Fibroblast of lung (primary cell): Measurements from ENCODE around the gene EREG. TPM values are rescaled to one million over a fixed set of nuclear protein-coding genes. Genes with fewer than 3 reads are reported as not detected.

Experiments used
- DNase-seq, 2 donors: peaks; one replicate each; pipeline versions ENCODE4 v3.0.0 to v3.0.0-alpha.2; 2010; ENCODE audit warnings: low read depth in 2 of 2
- H2AFZ ChIP-seq: 2 replicates; pipeline ENCODE4 v1.5.1; 2012; ENCODE audit warnings: low read length, control low read depth, inconsistent platforms
- H3K27ac ChIP-seq: 2 replicates; pipeline ENCODE4 v1.5.1; 2011; ENCODE audit warnings: low read length, control low read depth; ENCODE audit not compliant: insufficient read depth
- H3K27me3 ChIP-seq: 2 replicates; pipeline ENCODE4 v1.5.1; 2011; ENCODE audit warnings: mild to moderate bottlenecking, low read length; ENCODE audit not compliant: control insufficient read depth, insufficient read depth
- H3K36me3 ChIP-seq: 2 replicates; pipeline ENCODE4 v1.5.1; 2011; ENCODE audit warnings: low read length; ENCODE audit not compliant: control insufficient read depth, insufficient read depth
- H3K4me1 ChIP-seq: 2 replicates; pipeline ENCODE4 v1.5.1; 2011; ENCODE audit warnings: low read length; ENCODE audit not compliant: control insufficient read depth, insufficient read depth; ENCODE audit errors: extremely low read depth
- H3K4me2 ChIP-seq: 2 replicates; pipeline ENCODE4 v1.5.1; 2011; ENCODE audit warnings: low read length, control low read depth; ENCODE audit not compliant: insufficient read depth; ENCODE audit errors: extremely low read depth
- H3K4me3 ChIP-seq, 4 experiments: fragments of 200-600 bp in 1 of 4; sonication (generic) in 1 of 4; replicated peaks in 1 of 4; 2 replicates each; pipeline ENCODE4 v1.5.1; 2011 to 2016; ENCODE audit warnings: low read length in 4 of 4, low read depth in 3 of 4, mild to moderate bottlenecking in 3 of 4, control low read depth in 2 of 4, inconsistent platforms in 1 of 4, mixed read lengths in 1 of 4; ENCODE audit not compliant: insufficient read depth in 1 of 4; ENCODE audit errors: control extremely low read depth in 1 of 4
- H3K79me2 ChIP-seq: 2 replicates; pipeline ENCODE4 v1.5.1; 2012; ENCODE audit warnings: mild to moderate bottlenecking, low read length, inconsistent platforms; ENCODE audit not compliant: control insufficient read depth, insufficient read depth
- H3K9ac ChIP-seq: 2 replicates; pipeline ENCODE4 v1.5.1; 2011; ENCODE audit warnings: mild to moderate bottlenecking, low read length, control low read depth; ENCODE audit not compliant: insufficient read depth
- H3K9me3 ChIP-seq: 2 replicates; pipeline ENCODE4 v1.5.1; 2012; ENCODE audit warnings: low read depth, low read length; ENCODE audit not compliant: control insufficient read depth, insufficient read depth
- H4K20me1 ChIP-seq: 2 replicates; pipeline ENCODE4 v1.5.1; 2011; ENCODE audit warnings: low read length; ENCODE audit not compliant: control insufficient read depth, insufficient read depth; ENCODE audit errors: extremely low read depth
- CTCF ChIP-seq, 2 donors: IDR thresholded peaks in 1 of 2; conservative IDR thresholded peaks in 1 of 2; 1 replicate in 1 of 2; 2 replicates in 1 of 2; pipeline ENCODE4 v1.5.1; 2011 to 2012; ENCODE audit warnings: low read length in 2 of 2, control low read depth in 1 of 2, inconsistent platforms in 1 of 2, low read depth in 1 of 2, mild to moderate bottlenecking in 1 of 2
- EZH2 ChIP-seq: IDR thresholded peaks from 2 replicates; pipeline ENCODE4 v1.5.1; 2012; ENCODE audit warnings: low read length, control low read depth, mild to moderate bottlenecking; ENCODE audit errors: missing control alignments
- polyA plus RNA-seq, 2 donors: library from polyadenylated mRNA; depleted of rRNA in 1 of 2; stranded (reverse) in 1 of 2; unstranded in 1 of 2; fragments of >200 nt; gene quantifications; 2 replicates each; pipeline ENCODE4 v1.2.1, GENCODE V29; 2011 to 2012; ENCODE audit warnings: missing spikeins in 1 of 2
- total RNA-seq: library from RNA; depleted of rRNA; stranded (reverse); fragments of >200 nt; gene quantifications from 2 replicates; pipeline ENCODE4 v1.2.1, GENCODE V29; 2014

Gene EREG
- total and polyA plus RNA-seq, 2 donors (not counting 1 experiment from before 2014, with no cell fraction given) = 0.41 to 9.9 TPM

- H2AFZ ChIP-seq = no peak overlapping the region
- no peaks in the 10 kb centered on the region for H4K20me1 ChIP-seq
- H3K4me1 ChIP-seq = no peaks in the 10 kb centered on the region
- TF ChIP-seq CTCF (conservative IDR thresholded peaks at IDR 0.05 in 1 of 2, IDR thresholded peaks at IDR 0.05 in 1 of 2; ENCODE audit: low read depth in 1 of 2, low read length in 2 of 2) = no peak
- no peak for TF ChIP-seq EZH2
- H3K79me2 ChIP-seq = no peaks in the 10 kb centered on the region
- H3K27me3 ChIP-seq = no peaks in the 10 kb centered on the region
- H3K4me2 ChIP-seq = no peak overlapping the region
- H3K9me3 ChIP-seq = no peaks in the 10 kb centered on the region
- H3K4me3 ChIP-seq = no peak overlapping the region
- no peak overlapping the region for H3K27ac ChIP-seq
- H3K9ac ChIP-seq = no peak overlapping the region
- no peak for DNase-seq
- H3K36me3 ChIP-seq = no peaks in the 10 kb centered on the region
Measured at GRCh38 chr4:74344031-74344430, 20.9 kb upstream of the EREG start.

- H3K27ac ChIP-seq = no peak overlapping the region
- no peak overlapping the region for H2AFZ ChIP-seq
- H3K36me3 ChIP-seq = no peaks in the 10 kb centered on the region
- H3K4me2 ChIP-seq = no peak overlapping the region
- no peak overlapping the region for H3K4me3 ChIP-seq
- TF ChIP-seq EZH2 (no peak), CTCF (conservative IDR thresholded peaks at IDR 0.05 in 1 of 2, IDR thresholded peaks at IDR 0.05 in 1 of 2; ENCODE audit: low read depth in 1 of 2, low read length in 2 of 2) (no peak)
- H3K27me3 ChIP-seq = no peaks in the 10 kb centered on the region
- no peaks in the 10 kb centered on the region for H4K20me1 ChIP-seq
- no peaks in the 10 kb centered on the region for H3K4me1 ChIP-seq
- H3K79me2 ChIP-seq = no peaks in the 10 kb centered on the region
- no peak overlapping the region for H3K9ac ChIP-seq
- H3K9me3 ChIP-seq = no peaks in the 10 kb centered on the region
- no peak for DNase-seq
Measured at GRCh38 chr4:74353858-74354257, 11.1 kb upstream of the EREG start.

- Histone ChIP-seq H3K79me2 (no peaks in the 10 kb centered on the region), H3K27ac (no peak overlapping the region), H4K20me1 (no peaks in the 10 kb centered on the region), H3K9ac (no peak overlapping the region), H3K4me1 (no peaks in the 10 kb centered on the region), H3K4me2 (no peak overlapping the region), H2AFZ (no peak overlapping the region), H3K36me3 (no peaks in the 10 kb centered on the region), H3K4me3 (no peak overlapping the region), H3K9me3 (no peaks in the 10 kb centered on the region), H3K27me3 (no peaks in the 10 kb centered on the region)
- TF ChIP-seq CTCF (conservative IDR thresholded peaks at IDR 0.05 in 1 of 2, IDR thresholded peaks at IDR 0.05 in 1 of 2; ENCODE audit: low read depth in 1 of 2, low read length in 2 of 2) = no peak
- TF ChIP-seq EZH2 = no peak
- DNase-seq = no peak
Measured at GRCh38 chr4:74357965-74358364, 7.0 kb upstream of the EREG start.
